HepG2 (cell line): ENCODE measurements around the gene RTCA. TPM values are rescaled to one million over a fixed set of nuclear protein-coding genes. Genes with fewer than 3 reads are reported as not detected.

Source experiments
- ATAC-seq: fragments of 200-7000 bp; cut with Tn5 transposase; 3 replicates; pipeline ENCODE4 v1.9.1; 2020; ENCODE audit warnings: mild to moderate bottlenecking, moderate library complexity
- BruUV-seq: library from RNA; stranded (reverse); fragments of 400-500 nt; replicated peaks from 2 replicates; lab custom pipeline; 2021; lab: Mats Ljungman, UMichigan
- CTCF ChIA-PET: fragments of 300-600 bp; formaldehyde crosslinking; extraction: SDS; loops from one replicate; lab custom pipeline; 2021; ENCODE audit warnings: low total read pairs, inconsistent platforms, low intra/inter-chr PET ratio; lab: Yijun Ruan, JAX
- POLR2A ChIA-PET: fragments of 350-600 bp; sonication (Branson Sonifier 250); formaldehyde crosslinking; loops from one replicate; lab custom pipeline; 2020; ENCODE audit warnings: antibody characterized with exemption, inconsistent platforms; lab: Yijun Ruan, JAX
- DNase-seq: peaks from one replicate; pipeline ENCODE4 v3.0.0-alpha.2; 2015; ENCODE audit warnings: low spot score
- FAIRE-seq: peaks from 3 replicates; lab custom pipeline; 2011; peaks lifted over from hg19 to GRCh38; lab: Jason Lieb, UNC
- H2AFZ ChIP-seq: one replicate; pipeline ENCODE4 v1.6.1; 2011; ENCODE audit warnings: low read length, inconsistent platforms
- H3K27ac ChIP-seq: fragments of 300-600 bp; 3 replicates; pipeline ENCODE4 v1.8.0; 2011; ENCODE audit warnings: mixed run types, mild to moderate bottlenecking, mixed read lengths, low read length, inconsistent platforms; ENCODE audit not compliant: insufficient read depth; ENCODE audit errors: extremely low read length
- H3K27me3 ChIP-seq, 2 experiments: fragments of 200-600 bp in 1 of 2; 2 replicates in 1 of 2; 3 replicates in 1 of 2; pipeline versions ENCODE4 v1.6.0 to v1.8.0; 2011; ENCODE audit warnings: low read length in 2 of 2, mild to moderate bottlenecking in 2 of 2, moderate library complexity in 2 of 2, inconsistent platforms in 1 of 2; ENCODE audit not compliant: insufficient read depth in 2 of 2, control insufficient read depth in 1 of 2
- H3K36me3 ChIP-seq, 2 experiments: fragments of 200-600 bp in 1 of 2; replicated peaks in 1 of 2; 2 replicates in 1 of 2; 3 replicates in 1 of 2; pipeline versions ENCODE4 v1.5.1 to v1.8.0; 2011; ENCODE audit warnings: low read length in 2 of 2, inconsistent platforms in 1 of 2; ENCODE audit not compliant: insufficient read depth in 2 of 2, control insufficient read depth in 1 of 2
- H3K4me1 ChIP-seq: 2 replicates; pipeline ENCODE4 v1.5.1; 2012; ENCODE audit warnings: low read length, inconsistent platforms; ENCODE audit not compliant: insufficient read depth
- H3K4me2 ChIP-seq: 2 replicates; pipeline ENCODE4 v1.6.0; 2011; ENCODE audit warnings: low read depth, low read length, inconsistent platforms
- H3K4me3 ChIP-seq, 3 experiments: fragments of 200-600 bp in 1 of 3; sonication (generic), shearing (Covaris generic) in 1 of 3; replicated peaks in 1 of 3; 2 replicates each; pipeline ENCODE4 v1.5.1; 2011 to 2016; ENCODE audit warnings: low read length in 3 of 3, inconsistent platforms in 2 of 3, low read depth in 2 of 3, mild to moderate bottlenecking in 2 of 3, control low read depth in 1 of 3, mixed read lengths in 1 of 3; ENCODE audit not compliant: insufficient read depth in 1 of 3
- H3K79me2 ChIP-seq: one replicate; pipeline ENCODE4 v1.6.1; 2011; ENCODE audit warnings: low read length, inconsistent platforms; ENCODE audit not compliant: insufficient read depth
- H3K9ac ChIP-seq: 2 replicates; pipeline ENCODE4 v1.6.0; 2011; ENCODE audit warnings: mild to moderate bottlenecking, low read depth, low read length, inconsistent platforms; ENCODE audit not compliant: insufficient read depth
- H3K9me3 ChIP-seq: 2 replicates; pipeline ENCODE4 v1.5.1; 2012; ENCODE audit warnings: mild to moderate bottlenecking, low read length
- H4K20me1 ChIP-seq: 2 replicates; pipeline ENCODE4 v1.6.0; 2011; ENCODE audit warnings: inconsistent platforms, mild to moderate bottlenecking, low read length, moderate library complexity; ENCODE audit not compliant: insufficient read depth
- MAFF ChIP-seq: IDR thresholded peaks from 2 replicates; pipeline ENCODE4 v1.6.1; 2011; ENCODE audit warnings: low read depth, low read length, improper control_type of control experiment
- MAFK ChIP-seq, 2 experiments: IDR thresholded peaks in 1 of 2; conservative IDR thresholded peaks in 1 of 2; 2 replicates each; pipeline ENCODE4 v1.6.1; 2011; ENCODE audit warnings: improper control_type of control experiment in 2 of 2, low read length in 2 of 2
- ZNF792 ChIP-seq: IDR thresholded peaks from 2 replicates; pipeline ENCODE4 v1.6.1; 2016
- ZNF850 ChIP-seq: sonication (generic); formaldehyde crosslinking; conservative IDR thresholded peaks from 2 replicates; pipeline ENCODE4 v1.9.0; 2021; ENCODE audit warnings: mild to moderate bottlenecking, missing genetic modification reagents
- WGBS: methylation state at CpG from one replicate; pipeline ENCODE4 v1.1.6; 2017; ENCODE audit warnings: low lambda C conversion rate; 5-methylcytosine and 5-hydroxymethylcytosine counted together
- in situ Hi-C: cut with HindIII; loops from 2 replicates; pipeline ENCODE4 v1.10.0; 2017; ENCODE audit warnings: low pct_unique_long_range_greater_than_20kb; ENCODE audit not compliant: extremely low pct_ligation_motif_present
- intact Hi-C: fragments of 100-400 bp; cut with micrococcal nuclease; formaldehyde crosslinking; loops from one replicate; pipeline ENCODE4 v1.10.0; 2022; ENCODE audit not compliant: unreplicated experiment
- polyA plus RNA-seq, 8 experiments: library from polyadenylated mRNA; depleted of rRNA in 3 of 8; stranded (reverse) in 7 of 8; unstranded in 1 of 8; fragments of >200 nt; fragmentation: Illumina TruSeq in 4 of 8; extraction: Trizol in 4 of 8; gene quantifications; 2 replicates each; pipeline versions ENCODE4 v1.2.1 to v1.2.3, GENCODE V29; 2011 to 2016; ENCODE audit warnings: low read depth in 4 of 8, missing spikeins in 1 of 8, mixed read lengths in 1 of 8; ENCODE audit not compliant: insufficient read depth in 1 of 8
- total RNA-seq, 5 experiments: library from RNA; depleted of rRNA; stranded (reverse); fragments of >200 nt; fragmentation: Illumina TruSeq; extraction: Trizol; gene quantifications; 2 replicates each; pipeline ENCODE4 v1.2.3, GENCODE V29; 2016; ENCODE audit warnings: low read depth in 1 of 5
- TF ChIP-seq, protein P1 (sequence below): sonication (generic); formaldehyde crosslinking; IDR thresholded peaks from 2 replicates; pipeline ENCODE4 v1.5.0; 2020; ENCODE audit warnings: mild to moderate bottlenecking, missing genetic modification reagents, borderline replicate concordance
- TF ChIP-seq, protein P2 (sequence below): sonication (generic); formaldehyde crosslinking; IDR thresholded peaks from 2 replicates; pipeline ENCODE4 v1.4.0; 2020; ENCODE audit warnings: missing genetic modification reagents, borderline replicate concordance
- TF ChIP-seq, protein P3 (sequence below): sonication (generic); formaldehyde crosslinking; IDR thresholded peaks from 2 replicates; pipeline ENCODE4 v1.5.1; 2020; ENCODE audit warnings: missing genetic modification reagents, mild to moderate bottlenecking, borderline replicate concordance
- TF ChIP-seq, protein P4 (sequence below): sonication (generic); formaldehyde crosslinking; IDR thresholded peaks from 2 replicates; pipeline ENCODE4 v1.4.0; 2020; ENCODE audit warnings: missing genetic modification reagents, borderline replicate concordance
- TF ChIP-seq, protein P5 (sequence below): IDR thresholded peaks from 2 replicates; pipeline ENCODE4 v1.6.1; 2016; ENCODE audit warnings: low read depth, control low read depth

RTCA gene
- total and polyA plus RNA-seq, 2 of the 13 experiments (the other 11 are each of a cell fraction or from before 2014, with no cell fraction given), result 22.7 to 31.0 TPM

DNA sequence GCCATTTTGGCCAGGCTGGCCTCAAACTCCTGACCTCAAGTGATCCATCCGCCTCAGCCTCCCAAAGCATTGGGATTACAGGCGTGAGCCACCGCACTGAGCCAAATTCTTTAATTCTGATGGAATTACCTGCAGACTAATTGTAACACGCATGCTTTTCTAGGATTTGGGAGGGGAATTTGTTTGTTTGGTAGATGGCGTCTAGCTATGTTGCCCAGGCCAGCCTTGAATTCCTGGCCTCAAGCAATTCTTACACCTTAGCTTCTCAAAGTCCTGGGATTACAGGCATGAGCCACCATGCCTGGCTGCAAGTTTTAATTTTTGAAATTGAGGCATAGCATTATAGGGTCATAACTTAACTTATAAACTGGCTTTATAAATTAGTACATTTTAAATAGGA, 18.6 kb downstream of the RTCA start (continued):
- TF ChIP-seq, protein P1, sequence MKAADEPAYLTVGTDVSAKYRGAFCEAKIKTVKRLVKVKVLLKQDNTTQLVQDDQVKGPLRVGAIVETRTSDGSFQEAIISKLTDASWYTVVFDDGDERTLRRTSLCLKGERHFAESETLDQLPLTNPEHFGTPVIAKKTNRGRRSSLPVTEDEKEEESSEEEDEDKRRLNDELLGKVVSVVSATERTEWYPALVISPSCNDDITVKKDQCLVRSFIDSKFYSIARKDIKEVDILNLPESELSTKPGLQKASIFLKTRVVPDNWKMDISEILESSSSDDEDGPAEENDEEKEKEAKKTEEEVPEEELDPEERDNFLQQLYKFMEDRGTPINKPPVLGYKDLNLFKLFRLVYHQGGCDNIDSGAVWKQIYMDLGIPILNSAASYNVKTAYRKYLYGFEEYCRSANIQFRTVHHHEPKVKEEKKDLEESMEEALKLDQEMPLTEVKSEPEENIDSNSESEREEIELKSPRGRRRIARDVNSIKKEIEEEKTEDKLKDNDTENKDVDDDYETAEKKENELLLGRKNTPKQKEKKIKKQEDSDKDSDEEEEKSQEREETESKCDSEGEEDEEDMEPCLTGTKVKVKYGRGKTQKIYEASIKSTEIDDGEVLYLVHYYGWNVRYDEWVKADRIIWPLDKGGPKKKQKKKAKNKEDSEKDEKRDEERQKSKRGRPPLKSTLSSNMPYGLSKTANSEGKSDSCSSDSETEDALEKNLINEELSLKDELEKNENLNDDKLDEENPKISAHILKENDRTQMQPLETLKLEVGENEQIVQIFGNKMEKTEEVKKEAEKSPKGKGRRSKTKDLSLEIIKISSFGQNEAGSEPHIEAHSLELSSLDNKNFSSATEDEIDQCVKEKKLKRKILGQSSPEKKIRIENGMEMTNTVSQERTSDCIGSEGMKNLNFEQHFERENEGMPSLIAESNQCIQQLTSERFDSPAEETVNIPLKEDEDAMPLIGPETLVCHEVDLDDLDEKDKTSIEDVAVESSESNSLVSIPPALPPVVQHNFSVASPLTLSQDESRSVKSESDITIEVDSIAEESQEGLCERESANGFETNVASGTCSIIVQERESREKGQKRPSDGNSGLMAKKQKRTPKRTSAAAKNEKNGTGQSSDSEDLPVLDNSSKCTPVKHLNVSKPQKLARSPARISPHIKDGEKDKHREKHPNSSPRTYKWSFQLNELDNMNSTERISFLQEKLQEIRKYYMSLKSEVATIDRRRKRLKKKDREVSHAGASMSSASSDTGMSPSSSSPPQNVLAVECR (CRISPR knock-in tag), result no peak
- TF ChIP-seq, protein P2, sequence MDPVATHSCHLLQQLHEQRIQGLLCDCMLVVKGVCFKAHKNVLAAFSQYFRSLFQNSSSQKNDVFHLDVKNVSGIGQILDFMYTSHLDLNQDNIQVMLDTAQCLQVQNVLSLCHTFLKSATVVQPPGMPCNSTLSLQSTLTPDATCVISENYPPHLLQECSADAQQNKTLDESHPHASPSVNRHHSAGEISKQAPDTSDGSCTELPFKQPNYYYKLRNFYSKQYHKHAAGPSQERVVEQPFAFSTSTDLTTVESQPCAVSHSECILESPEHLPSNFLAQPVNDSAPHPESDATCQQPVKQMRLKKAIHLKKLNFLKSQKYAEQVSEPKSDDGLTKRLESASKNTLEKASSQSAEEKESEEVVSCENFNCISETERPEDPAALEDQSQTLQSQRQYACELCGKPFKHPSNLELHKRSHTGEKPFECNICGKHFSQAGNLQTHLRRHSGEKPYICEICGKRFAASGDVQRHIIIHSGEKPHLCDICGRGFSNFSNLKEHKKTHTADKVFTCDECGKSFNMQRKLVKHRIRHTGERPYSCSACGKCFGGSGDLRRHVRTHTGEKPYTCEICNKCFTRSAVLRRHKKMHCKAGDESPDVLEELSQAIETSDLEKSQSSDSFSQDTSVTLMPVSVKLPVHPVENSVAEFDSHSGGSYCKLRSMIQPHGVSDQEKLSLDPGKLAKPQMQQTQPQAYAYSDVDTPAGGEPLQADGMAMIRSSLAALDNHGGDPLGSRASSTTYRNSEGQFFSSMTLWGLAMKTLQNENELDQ (CRISPR knock-in tag), result no peak
- no peak for TF ChIP-seq ZNF792 (CRISPR knock-in tag)

DNA sequence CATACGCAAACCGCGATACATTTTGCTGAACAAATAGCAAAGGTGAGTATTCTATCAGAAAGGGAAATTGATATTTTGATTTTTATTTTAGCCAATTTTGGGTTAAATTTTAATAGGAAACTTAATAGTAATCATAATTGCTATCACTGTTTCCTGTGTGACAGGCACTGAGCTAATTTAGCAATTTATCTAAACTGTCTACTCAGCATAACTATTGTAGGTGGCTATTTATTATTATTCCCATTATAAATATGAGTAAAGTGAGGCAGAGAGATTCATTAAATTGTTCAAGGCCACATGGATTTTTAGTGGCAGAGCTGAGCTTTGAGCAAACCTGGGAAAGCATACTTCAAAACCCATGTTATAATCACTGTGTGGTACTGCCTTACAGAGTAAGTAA, 21.1 kb downstream of the RTCA start:
- FAIRE-seq (no peak), ATAC-seq (no peak), DNase-seq (no peak)
- TF ChIP-seq MAFK (conservative IDR thresholded peaks at IDR 0.05 in 1 of 2, IDR thresholded peaks at IDR 0.05 in 1 of 2; ENCODE audit: low read length in 2 of 2) (peak; percentile 83 to 95), ZNF850 (CRISPR knock-in tag) (no peak), MAFF (peak; percentile 93)
- TF ChIP-seq, protein P3, sequence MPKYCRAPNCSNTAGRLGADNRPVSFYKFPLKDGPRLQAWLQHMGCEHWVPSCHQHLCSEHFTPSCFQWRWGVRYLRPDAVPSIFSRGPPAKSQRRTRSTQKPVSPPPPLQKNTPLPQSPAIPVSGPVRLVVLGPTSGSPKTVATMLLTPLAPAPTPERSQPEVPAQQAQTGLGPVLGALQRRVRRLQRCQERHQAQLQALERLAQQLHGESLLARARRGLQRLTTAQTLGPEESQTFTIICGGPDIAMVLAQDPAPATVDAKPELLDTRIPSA (CRISPR knock-in tag), result no peak
- TF ChIP-seq, protein P4, sequence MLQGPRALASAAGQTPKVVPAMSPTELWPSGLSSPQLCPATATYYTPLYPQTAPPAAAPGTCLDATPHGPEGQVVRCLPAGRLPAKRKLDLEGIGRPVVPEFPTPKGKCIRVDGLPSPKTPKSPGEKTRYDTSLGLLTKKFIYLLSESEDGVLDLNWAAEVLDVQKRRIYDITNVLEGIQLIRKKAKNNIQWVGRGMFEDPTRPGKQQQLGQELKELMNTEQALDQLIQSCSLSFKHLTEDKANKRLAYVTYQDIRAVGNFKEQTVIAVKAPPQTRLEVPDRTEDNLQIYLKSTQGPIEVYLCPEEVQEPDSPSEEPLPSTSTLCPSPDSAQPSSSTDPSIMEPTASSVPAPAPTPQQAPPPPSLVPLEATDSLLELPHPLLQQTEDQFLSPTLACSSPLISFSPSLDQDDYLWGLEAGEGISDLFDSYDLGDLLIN (CRISPR knock-in tag), result no peak
- TF ChIP-seq, protein P5, sequence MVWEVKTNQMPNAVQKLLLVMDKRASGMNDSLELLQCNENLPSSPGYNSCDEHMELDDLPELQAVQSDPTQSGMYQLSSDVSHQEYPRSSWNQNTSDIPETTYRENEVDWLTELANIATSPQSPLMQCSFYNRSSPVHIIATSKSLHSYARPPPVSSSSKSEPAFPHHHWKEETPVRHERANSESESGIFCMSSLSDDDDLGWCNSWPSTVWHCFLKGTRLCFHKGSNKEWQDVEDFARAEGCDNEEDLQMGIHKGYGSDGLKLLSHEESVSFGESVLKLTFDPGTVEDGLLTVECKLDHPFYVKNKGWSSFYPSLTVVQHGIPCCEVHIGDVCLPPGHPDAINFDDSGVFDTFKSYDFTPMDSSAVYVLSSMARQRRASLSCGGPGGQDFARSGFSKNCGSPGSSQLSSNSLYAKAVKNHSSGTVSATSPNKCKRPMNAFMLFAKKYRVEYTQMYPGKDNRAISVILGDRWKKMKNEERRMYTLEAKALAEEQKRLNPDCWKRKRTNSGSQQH (CRISPR knock-in tag), result no peak
- POLR2A ChIA-PET, result no interaction called here
- Histone ChIP-seq H4K20me1 (no peaks in the 10 kb centered on the region), H3K79me2 (no peaks in the 10 kb centered on the region), H3K27me3 (no peaks in the 10 kb centered on the region), H3K36me3 (peaks cover 5 to 58% of the 10 kb centered on the region in 2 experiments; a peak in 4 of 5 replicates), H3K4me3 (no peak overlapping the region), H3K4me2 (no peak overlapping the region), H3K4me1 (no peaks in the 10 kb centered on the region), H3K9ac (no peak overlapping the region), H2AFZ (no peak overlapping the region), H3K27ac (no peak overlapping the region), H3K9me3 (no peaks in the 10 kb centered on the region)
- WGBS, result 97% methylated on average over 3 of the region's 3 CpGs
- in situ Hi-C loops (no loop called here), intact Hi-C loops (no loop called here)
- no TSS peak for BruUV-seq
- CTCF ChIA-PET, result no interaction called here
